HEK293 (cell line): Measurements from ENCODE around the gene LY86.

Experiments used
- CTCF ChIA-PET: fragments of 350-600 bp; formaldehyde crosslinking; extraction: SDS; loops from one replicate; lab custom pipeline; 2021; ENCODE audit warnings: antibody characterized with exemption; lab: Yijun Ruan, JAX
- POLR2A ChIA-PET: fragments of 300-600 bp; formaldehyde crosslinking; extraction: SDS; loops from one replicate; lab custom pipeline; 2020; ENCODE audit warnings: antibody characterized with exemption, inconsistent platforms; lab: Yijun Ruan, JAX
- H3K27ac ChIP-seq: fragments of 200-500 bp; sonication (Bioruptor generic); 2 replicates; pipeline ENCODE4 v1.5.1; 2014; ENCODE audit warnings: low read depth, low read length, control low read depth, inconsistent platforms; ENCODE audit errors: extremely low read depth
- H3K36me3 ChIP-seq, 2 experiments: fragments of 200-500 bp in 1 of 2; sonication (Bioruptor generic) in 1 of 2; 1 replicate in 1 of 2; 2 replicates in 1 of 2; pipeline ENCODE4 v1.5.1; 2014 to 2017; ENCODE audit warnings: inconsistent platforms in 2 of 2, low read length in 2 of 2; ENCODE audit not compliant: control insufficient read depth in 2 of 2, insufficient read depth in 1 of 2
- H3K4me1 ChIP-seq: fragments of 200-500 bp; sonication (Bioruptor generic); 2 replicates; pipeline ENCODE4 v1.5.1; 2014; ENCODE audit warnings: mild to moderate bottlenecking, low read length, inconsistent platforms; ENCODE audit not compliant: control insufficient read depth, insufficient read depth
- H3K4me3 ChIP-seq: 2 replicates; pipeline ENCODE4 v1.5.1; 2011; ENCODE audit warnings: low read depth, mild to moderate bottlenecking, control low read depth, low read length, moderate library complexity
- H3K9me3 ChIP-seq: fragments of 200-500 bp; sonication (Bioruptor generic); 2 replicates; pipeline ENCODE4 v1.5.1; 2014; ENCODE audit warnings: low read depth, low read length, inconsistent platforms; ENCODE audit not compliant: control insufficient read depth, insufficient read depth
- BCL6B ChIP-seq: fragments of 450-650 bp; formaldehyde crosslinking; IDR thresholded peaks from 2 replicates; pipeline ENCODE4 v1.5.1; 2017; ENCODE audit warnings: missing biosample characterization, missing genetic modification characterization
- PRDM2 ChIP-seq: fragments of 450-650 bp; formaldehyde crosslinking; IDR thresholded peaks from 2 replicates; pipeline ENCODE4 v1.5.1; 2016; ENCODE audit warnings: missing biosample characterization, missing genetic modification characterization, borderline replicate concordance
- TRIM28 ChIP-seq: IDR thresholded peaks from 2 replicates; pipeline ENCODE4 v1.6.1; 2011; ENCODE audit warnings: low read length, control low read depth, borderline replicate concordance
- ZNF138 ChIP-seq: fragments of 450-650 bp; formaldehyde crosslinking; IDR thresholded peaks from 2 replicates; pipeline ENCODE4 v1.5.1; 2016; ENCODE audit warnings: missing biosample characterization, missing genetic modification characterization, borderline replicate concordance
- ZNF292 ChIP-seq: fragments of 450-650 bp; formaldehyde crosslinking; IDR thresholded peaks from 2 replicates; pipeline ENCODE4 v1.5.1; 2016; ENCODE audit warnings: low read depth, missing biosample characterization, missing genetic modification characterization, borderline replicate concordance
- ZNF654 ChIP-seq: fragments of 450-650 bp; formaldehyde crosslinking; IDR thresholded peaks from 2 replicates; pipeline ENCODE4 v1.5.1; 2016; ENCODE audit warnings: low read depth, missing biosample characterization, missing genetic modification characterization
- ZSCAN5A ChIP-seq: fragments of 450-650 bp; formaldehyde crosslinking; IDR thresholded peaks from 2 replicates; pipeline ENCODE4 v1.5.1; 2016; ENCODE audit warnings: missing biosample characterization, missing genetic modification characterization
- TF ChIP-seq, protein P1 (sequence below): fragments of 450-650 bp; formaldehyde crosslinking; conservative IDR thresholded peaks from 2 replicates; pipeline ENCODE4 v1.5.1; 2016; ENCODE audit warnings: low read depth, missing biosample characterization, missing genetic modification characterization

Gene LY86

GRCh38 chr6:6652932-6653331 lies 64.4 kb downstream of the LY86 start (continued):
- TF ChIP-seq BCL6B (tag by site-specific recombination) (no peak), PRDM2 (tag by site-specific recombination) (no peak), ZNF292 (tag by site-specific recombination) (no peak), ZNF138 (tag by site-specific recombination) (no peak)

- TF ChIP-seq ZNF654 (no peak), TRIM28 (no peak), ZSCAN5A (tag by site-specific recombination) (no peak)
- TF ChIP-seq, protein P1, sequence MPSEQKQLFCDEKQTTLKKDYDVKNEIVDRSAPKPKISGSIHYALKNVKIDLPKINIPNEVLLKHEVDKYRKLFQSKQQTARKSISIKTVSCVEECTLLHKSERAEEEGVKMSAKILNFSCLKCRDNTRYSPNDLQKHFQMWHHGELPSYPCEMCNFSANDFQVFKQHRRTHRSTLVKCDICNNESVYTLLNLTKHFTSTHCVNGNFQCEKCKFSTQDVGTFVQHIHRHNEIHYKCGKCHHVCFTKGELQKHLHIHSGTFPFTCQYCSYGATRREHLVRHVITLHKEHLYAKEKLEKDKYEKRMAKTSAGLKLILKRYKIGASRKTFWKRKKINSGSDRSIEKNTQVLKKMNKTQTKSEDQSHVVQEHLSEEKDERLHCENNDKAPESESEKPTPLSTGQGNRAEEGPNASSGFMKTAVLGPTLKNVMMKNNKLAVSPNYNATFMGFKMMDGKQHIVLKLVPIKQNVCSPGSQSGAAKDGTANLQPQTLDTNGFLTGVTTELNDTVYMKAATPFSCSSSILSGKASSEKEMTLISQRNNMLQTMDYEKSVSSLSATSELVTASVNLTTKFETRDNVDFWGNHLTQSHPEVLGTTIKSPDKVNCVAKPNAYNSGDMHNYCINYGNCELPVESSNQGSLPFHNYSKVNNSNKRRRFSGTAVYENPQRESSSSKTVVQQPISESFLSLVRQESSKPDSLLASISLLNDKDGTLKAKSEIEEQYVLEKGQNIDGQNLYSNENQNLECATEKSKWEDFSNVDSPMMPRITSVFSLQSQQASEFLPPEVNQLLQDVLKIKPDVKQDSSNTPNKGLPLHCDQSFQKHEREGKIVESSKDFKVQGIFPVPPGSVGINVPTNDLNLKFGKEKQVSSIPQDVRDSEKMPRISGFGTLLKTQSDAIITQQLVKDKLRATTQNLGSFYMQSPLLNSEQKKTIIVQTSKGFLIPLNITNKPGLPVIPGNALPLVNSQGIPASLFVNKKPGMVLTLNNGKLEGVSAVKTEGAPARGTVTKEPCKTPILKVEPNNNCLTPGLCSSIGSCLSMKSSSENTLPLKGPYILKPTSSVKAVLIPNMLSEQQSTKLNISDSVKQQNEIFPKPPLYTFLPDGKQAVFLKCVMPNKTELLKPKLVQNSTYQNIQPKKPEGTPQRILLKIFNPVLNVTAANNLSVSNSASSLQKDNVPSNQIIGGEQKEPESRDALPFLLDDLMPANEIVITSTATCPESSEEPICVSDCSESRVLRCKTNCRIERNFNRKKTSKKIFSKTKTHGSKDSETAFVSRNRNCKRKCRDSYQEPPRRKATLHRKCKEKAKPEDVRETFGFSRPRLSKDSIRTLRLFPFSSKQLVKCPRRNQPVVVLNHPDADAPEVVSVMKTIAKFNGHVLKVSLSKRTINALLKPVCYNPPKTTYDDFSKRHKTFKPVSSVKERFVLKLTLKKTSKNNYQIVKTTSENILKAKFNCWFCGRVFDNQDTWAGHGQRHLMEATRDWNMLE (tag by site-specific recombination) = 0 out of 2 replicates have a peak, but pooled peaks have one; percentile 18
- Histone ChIP-seq H3K4me1 (no peaks in the 10 kb centered on the region), H3K27ac (no peak overlapping the region), H3K4me3 (no peak overlapping the region), H3K9me3 (no peaks in the 10 kb centered on the region), H3K36me3 (no peaks in the 10 kb centered on the region)
- ChIA-PET POLR2A (no interaction called here), CTCF (no interaction called here)
These were observed 66.4 kb downstream of the LY86 start for GRCh38 chr6:6654599-6655575.
